GM19023 (cell line): ENCODE measurements around the gene MDFIC.

Experiments
- ATAC-seq: cut with Tn5 transposase; IDR thresholded peaks from one replicate; pipeline ENCODE4 v1.9.1; 2021; ENCODE audit warnings: mild to moderate bottlenecking, moderate library complexity; ENCODE audit not compliant: unreplicated experiment

The MDFIC gene

DNA sequence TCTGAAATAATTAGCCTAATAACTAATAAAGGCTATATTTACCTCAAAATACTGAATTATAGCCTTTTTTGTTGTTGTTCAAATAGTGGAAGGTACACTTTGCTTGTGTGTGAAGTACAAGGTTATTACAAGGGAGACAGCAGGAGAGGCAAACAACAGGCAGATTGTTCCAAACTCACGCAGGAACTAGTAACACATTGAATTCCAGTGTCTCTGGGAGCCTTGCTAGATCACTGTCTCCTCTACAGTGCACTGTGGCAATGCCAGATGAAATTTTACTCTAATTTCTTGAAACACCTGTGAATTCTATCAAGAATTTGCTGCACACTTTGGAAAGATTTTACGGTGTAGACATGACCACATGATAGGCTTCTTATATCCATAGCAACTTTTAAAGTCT is 112.6 kb downstream of the MDFIC start:
- ATAC-seq = no peak

- ATAC-seq = no peak
Measured at GRCh38 chr7:115037128-115037802, 115.4 kb downstream of the MDFIC start.

GRCh38 chr7:115038158-115038557 is 116.3 kb downstream of the MDFIC start:
- ATAC-seq = no peak

DNA sequence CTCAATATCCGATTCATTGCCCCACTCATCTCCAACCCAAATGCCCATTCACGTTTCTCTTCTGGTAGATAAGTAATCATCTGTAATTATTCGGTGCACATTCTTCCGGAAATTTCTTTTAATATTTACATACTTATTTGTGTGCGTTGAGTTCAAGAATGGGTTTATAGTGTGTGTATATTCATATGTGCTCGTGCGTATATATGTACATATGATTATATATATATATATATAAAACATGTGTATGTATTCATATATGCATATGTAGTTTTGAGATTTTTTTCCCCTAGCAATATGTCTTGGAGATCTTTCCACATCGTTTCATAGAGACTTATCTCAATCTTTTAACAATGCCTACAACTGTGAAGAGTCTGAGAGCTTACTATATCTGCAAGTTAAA is 118.2 kb downstream of the MDFIC start:
- ATAC-seq = no peak

GRCh38 chr7:115040495-115040894 is 118.6 kb downstream of the MDFIC start:
- no peak for ATAC-seq

DNA sequence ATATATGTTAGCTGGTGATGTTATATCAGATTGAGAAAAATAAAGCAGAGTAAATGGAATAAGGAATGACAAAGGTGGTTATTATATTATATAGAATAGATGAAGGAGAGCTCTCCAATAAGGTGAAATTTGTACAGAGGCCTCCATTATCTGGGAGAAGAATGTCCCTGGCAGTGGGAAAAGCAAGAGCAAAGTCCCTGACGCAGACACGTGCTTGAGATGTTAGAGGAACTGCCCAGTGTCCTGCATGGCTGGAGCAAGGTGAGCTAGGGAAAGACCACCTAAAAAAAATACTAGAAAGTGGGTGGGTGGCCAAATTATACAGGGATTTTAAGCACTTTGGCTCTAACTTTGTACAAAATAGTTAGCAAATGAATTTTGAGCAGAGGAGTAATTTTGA is 120.7 kb downstream of the MDFIC start:
- ATAC-seq = no peak

GRCh38 chr7:115043605-115044004 is 121.7 kb downstream of the MDFIC start:
- ATAC-seq = no peak

- no peak for ATAC-seq
Measured at GRCh38 chr7:115044224-115044623, 122.3 kb downstream of the MDFIC start.

DNA sequence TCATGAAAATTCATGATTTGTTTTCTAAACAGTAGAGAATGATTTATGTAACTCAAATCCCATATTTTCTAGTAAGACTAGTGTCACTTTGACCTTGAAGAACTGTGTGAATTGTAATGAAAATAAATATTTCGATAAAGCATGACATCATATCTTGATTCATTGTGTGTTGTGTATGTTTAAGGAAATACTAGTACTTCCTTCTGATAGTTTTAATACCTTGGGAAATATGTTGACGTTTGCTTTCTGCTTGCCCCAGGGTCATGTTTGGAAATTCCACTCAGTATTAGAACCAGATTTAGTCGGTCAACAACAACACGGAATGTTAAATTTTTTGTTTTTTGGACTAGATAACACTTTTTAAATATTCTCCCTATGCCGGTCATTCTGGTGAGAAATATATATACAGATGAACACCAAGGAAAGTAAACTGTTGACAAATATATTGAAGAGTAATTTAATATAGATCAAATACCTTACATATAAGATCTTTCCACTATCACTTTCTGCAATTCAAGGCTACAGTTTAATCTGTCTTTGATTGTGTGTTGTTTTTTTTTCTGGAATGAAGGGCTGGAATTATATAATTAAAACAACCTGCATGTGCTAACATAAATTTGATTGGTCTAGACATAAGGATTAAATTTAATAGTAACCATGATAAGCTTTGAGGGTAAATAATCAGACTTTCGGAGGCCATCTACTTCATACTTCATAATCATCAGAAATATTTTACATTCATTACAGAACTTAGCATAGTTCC is 126.2 kb downstream of the MDFIC start:
- ATAC-seq = no peak

- ATAC-seq = no peak
Measured at GRCh38 chr7:115052706-115053105, 130.8 kb downstream of the MDFIC start.

DNA sequence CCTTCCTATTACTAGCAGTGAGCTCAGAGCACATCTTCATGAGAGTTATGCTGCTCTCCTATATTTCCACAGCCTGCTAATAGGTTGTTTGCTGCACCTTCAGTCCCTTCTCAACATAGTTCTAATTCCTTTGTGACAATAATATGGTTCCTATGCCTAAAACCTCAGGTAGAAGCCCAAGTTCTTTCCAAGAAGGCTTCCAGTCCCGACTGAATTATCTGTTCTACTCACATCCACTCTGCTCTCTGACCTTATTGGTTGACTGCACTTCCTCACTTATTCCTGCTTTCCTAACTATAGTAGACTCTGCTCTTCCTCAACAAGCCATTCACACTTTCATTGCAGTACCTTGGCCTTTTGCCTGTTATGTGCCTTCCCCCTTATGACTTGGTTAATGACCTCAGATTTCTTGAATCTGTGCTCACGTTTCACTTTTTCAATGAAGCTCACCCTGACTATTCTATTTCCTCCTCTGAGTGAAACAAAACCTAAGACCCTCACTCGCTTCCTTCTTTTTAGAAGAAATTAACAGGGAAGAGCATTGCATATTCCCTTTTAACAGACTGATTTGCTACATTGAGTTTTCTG is 132.7 kb downstream of the MDFIC start:
- no peak for ATAC-seq

- ATAC-seq = no peak
Measured at GRCh38 chr7:115056019-115056418, 134.1 kb downstream of the MDFIC start.

GRCh38 chr7:115058726-115059125 is 136.8 kb downstream of the MDFIC start:
- ATAC-seq = no peak

DNA sequence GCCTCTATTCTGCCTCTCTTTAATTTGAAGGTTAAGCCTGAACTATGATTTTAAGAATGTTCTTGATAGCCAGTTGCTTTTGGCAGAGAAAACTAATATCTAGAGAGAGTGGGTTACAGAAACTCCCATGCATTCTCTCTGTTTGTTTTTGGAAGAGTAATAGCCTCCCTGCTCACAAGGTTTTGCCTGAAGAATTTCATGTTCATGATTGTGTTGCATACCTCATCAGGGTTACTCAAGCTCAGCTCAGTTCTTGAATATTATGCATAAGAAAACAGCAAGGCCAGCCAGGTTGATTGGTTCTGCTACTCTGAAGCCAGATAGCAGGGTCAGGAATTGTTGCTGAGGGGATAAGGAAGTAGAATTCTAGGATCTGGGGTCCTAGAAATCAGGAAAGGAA is 137.4 kb downstream of the MDFIC start:
- no peak for ATAC-seq

DNA sequence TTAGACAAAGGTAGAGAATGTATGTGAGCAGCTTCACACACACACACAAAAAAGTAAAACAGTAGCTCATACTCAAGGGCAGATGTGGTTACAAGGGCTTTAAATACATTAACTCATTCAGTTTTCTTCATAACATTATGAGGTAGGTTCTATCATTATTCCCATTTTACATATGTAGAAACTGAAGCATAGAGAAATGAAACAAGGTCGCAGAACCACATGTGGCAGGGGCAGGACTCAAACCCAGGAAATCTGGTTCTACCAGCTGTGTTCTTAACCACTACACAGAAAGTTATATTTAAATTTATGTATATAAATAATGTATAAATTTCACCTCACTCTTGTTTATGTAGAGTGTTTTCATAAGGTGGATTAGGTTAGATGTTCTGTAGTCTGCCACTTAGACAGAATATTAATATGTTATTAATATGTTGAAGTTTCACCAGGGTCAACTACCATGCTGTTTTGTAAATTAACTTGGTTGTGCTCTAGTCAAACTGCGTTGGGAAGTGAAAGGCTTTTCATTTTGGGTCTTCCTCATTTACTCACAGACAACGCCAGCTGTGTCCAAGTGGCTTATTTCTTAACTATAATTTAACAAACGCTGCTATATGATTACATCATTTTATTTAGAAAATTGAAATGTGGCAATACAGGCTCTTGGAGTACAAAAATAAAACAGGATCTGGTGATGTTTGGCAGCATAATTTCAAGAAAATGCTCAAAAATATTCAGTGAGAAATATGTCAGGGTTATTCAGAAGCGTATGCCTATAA is 138.4 kb downstream of the MDFIC start:
- peak; percentile 61 for ATAC-seq

DNA sequence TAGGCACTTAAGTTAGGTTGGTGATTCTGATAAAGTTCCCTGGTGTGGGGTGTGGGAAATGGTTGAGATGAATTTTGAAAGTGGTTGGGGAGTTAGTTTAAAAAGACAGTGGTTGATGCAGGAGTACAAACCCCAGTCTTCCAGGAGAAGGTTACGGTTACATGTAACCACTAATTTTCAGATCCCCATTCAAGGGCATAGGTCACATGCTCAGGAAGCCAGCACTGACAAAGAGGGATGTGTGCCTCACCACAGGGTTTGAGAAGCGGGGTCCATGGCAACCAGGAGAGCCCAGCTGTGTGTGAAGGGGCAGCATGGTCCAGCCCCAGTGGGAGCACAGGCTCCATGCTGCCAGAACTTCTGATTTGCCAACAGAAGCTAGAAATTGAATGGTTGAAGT is 144.2 kb downstream of the MDFIC start:
- ATAC-seq = peak; percentile 71

DNA sequence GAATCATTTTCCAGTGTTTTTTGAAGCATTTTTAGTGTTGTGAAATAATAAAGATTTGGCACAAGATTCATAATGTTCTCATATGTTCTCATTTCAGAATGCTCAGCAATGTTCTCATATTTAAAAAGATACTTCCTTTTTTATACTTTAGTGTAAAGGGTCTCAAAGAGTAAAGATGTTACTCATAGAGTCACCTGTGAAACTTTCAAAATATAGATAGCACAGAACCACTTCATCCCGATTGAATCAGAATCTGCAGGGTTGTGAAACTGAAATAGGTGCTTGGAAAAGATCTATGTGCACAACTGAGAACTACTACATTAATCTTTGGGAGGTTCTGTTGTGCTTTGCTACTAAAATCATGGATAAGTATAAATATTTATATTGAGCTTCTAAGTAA is 144.7 kb downstream of the MDFIC start:
- ATAC-seq = peak; percentile 45

DNA sequence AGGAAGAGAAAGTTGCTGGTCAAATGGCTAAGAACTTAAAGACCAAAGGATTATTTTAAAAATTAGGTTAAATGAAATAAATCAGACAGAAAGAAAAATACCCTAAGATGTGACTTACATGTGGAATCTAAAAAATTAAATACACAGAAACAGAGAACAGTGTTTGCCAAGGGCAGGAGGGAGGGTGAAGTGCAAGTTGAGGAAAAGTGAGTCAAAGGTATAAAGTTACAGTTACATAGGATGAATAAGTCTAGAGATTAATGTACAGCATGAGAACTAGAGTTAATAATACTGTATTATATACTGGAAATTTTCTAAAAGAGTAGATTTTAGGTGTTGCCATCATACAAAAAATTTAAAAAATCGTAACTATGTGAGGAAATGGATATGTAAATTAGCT is 146.3 kb downstream of the MDFIC start:
- ATAC-seq = no peak
